Nucleus accumbens (tissue), 56 donors: ENCODE measurements around the gene NCKAP5.

ENCODE experiments used
- DNase-seq, 56 donors: peaks; one replicate each; lab custom pipeline; 2025; lab: John Stamatoyannopoulos, UW

NCKAP5 gene

GRCh38 chr2:132757676-132758075, 810.6 kb downstream of the NCKAP5 start:
- DNase-seq = no peak

- DNase-seq = no peak
Observed at GRCh38 chr2:132757002-132757589, 811.2 kb downstream of the NCKAP5 start.

DNA sequence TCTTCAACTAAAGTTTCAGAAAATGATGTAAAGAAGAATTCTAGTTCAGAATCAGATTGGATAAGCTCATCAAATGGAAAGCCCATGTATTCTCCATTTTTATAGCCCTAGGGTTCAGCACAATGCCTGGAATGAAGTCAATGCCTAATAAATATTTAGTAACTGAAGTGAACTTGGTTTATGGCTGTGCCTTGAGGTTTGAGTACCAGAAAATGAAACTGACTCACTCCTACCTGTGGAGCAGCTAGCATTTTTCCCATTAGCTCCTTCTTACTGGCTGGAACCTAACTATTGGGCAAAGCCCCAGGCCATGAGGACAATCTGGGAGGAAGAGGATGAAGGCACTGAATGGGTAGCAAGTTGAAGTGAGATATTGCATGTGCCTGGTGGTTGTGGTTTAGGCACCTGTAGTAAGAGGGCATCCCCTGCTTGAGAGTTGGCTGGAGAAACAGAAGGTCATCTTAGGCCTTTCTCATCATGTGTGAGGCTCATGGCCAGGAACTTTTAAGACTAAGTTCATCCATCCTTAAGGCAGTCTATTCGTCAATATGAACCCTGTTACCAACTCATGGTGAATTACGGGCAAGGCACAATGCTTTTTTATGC, 813.3 kb downstream of the NCKAP5 start:
- no peak for DNase-seq

DNA sequence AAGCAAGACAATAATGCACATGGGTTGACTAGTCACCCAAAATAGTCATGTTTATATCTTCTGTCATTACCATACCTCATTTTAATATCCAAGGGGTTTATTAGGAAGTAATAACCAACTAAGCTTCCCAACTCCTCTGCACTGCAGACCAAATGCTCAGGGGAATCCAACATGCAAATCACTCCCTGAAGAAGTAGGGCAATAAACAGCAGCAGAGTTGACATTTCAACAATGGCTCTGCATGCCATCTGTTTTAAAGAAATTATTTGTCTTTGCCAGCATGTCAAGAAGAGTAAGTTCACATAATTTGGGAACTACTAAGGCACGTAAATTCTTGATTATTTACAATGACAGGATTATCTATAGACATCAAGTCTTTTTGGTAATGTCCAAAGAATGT, 813.9 kb downstream of the NCKAP5 start:
- no peak for DNase-seq

DNA sequence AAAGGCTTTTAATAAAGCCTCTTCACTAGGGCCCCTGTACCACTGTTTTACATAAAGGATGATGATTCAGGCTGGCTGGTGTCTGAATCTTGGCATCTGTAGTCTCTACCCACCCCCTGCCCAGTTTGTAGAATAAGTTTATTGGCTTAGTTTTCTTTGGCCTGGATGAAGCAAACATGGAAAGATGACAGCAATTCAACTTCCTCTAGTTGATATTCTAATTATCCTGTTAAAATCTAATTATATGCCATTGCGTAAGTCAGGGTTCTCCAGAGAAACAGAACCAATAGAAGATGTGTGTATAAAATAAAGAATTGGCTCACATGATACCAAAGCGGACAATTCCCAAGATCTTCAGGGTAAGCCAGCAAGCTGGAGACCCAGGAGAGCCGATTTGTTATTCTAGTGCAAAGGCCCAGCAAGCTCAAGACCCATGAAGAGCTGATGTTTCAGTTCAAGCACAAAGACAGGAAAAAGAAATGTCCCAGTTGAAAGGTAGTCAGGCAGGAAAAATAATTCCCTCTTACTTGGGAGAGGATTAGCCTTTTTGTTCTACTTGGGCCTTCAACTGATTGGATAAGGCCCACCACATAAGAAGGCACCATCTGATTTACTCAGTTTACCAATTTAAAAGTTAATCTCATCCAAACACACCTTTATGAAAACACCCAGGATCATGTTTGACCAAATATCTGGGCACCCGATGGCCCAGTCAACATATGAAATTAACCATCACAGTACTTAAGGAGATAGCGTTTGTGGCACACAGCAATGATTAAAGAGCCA, 815.6 kb downstream of the NCKAP5 start:
- DNase-seq = peak in 1 of 56 donors; percentile 8

DNA sequence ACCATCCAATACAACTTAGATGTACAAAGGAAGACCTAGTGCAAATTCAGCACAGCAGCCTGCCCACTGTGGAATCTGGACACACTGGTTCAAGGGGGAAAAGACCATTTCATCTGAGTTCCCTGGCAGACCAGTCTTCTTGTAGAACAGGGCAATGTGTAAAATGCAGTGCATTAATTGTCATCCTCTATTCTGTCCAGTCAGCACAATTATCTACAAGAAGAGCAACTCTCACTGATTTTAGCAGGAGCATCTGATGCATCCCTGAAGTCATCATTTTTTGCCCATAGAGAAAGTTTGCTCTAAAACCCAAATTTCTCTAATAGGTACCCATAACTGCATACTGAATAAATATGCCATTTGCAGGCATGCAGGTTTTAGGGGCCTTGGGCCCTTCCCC, 816.4 kb downstream of the NCKAP5 start:
- DNase-seq = no peak

DNA sequence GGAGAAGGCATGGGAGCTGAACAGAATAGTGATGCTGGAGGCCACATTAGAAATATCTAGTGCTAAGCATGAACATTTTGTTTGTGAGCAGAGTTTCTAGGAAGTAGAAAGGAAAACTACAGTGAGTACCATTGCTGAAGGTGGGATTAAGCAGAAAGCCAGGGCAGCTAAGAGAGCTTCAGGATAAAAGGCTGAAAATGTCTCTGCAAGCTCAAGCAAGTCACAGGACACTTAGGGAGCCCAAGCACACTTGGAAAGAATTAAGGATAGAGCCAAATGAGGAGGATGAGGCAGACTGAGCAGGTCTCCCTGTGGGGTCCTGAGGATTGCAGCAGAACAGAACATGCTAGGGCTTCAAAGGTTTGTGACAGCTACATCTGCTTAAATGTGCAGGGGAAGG, 817.7 kb downstream of the NCKAP5 start:
- no peak for DNase-seq

DNA sequence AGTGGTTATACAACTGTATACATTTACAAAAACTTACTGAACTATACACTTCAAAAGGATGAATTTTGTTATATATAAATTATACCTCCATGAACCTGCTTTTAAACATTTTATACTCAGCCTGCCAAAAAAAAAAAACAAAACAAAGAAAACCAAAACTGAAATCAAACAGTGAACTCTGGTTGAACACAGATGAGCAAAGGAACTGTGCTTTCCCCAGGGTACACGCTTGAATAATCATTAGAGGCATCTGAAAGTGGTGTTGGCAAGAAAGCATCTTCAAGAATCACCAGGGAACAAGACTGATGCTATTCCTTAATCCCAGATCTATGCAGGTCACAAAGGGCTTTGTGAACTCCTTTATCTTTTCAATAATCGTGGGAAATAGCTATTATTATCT, 821.2 kb downstream of the NCKAP5 start:
- DNase-seq = no peak

- no peak for DNase-seq
Observed at GRCh38 chr2:132741754-132742153, 826.5 kb downstream of the NCKAP5 start.

GRCh38 chr2:132740081-132740720, 828.1 kb downstream of the NCKAP5 start:
- DNase-seq = no peak

DNA sequence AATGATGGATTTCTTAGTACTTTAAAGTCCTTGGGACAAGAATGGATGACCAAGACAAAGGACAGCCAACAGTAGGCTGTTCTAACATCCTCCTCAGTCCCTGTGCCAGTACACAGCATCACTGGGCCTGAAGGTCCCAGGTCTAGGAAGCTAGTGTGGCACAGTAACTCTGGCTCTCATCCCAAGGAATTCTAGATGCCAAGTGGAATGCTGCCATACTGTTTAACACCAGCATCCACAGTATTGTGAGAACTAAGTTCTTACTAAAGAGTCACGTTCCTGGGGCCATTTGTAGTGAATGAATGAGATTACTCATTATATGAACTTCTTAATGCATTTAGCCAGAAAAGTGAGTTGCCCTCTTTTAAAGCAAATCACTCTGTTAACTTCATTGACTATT, 830.0 kb downstream of the NCKAP5 start:
- no peak for DNase-seq

- DNase-seq = no peak
Observed at GRCh38 chr2:132736059-132736458, 832.2 kb downstream of the NCKAP5 start.

DNA sequence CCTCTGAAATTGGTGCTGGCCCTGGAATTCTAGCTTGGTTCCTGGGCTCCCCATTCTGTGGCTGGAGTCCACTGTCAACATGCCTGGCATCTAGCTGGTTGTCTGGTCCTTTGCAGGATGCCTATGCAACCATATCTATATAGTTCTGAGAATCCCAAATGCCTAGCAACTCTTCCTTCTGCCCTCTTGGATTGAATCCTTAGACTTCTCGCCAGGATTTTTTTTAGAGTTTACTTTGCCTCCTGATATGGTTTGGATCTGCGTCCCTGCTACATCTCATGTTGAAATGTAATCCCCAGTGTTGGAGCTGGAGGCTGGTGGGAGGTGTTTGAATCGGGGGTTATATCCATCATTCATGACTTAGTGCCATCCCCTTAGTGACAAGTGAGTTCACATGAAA, 833.3 kb downstream of the NCKAP5 start:
- no peak for DNase-seq

- DNase-seq = no peak
Observed at GRCh38 chr2:132733094-132733493, 835.2 kb downstream of the NCKAP5 start.

- no peak for DNase-seq
Observed at GRCh38 chr2:132732694-132733093, 835.6 kb downstream of the NCKAP5 start.

- DNase-seq = no peak
Observed at GRCh38 chr2:132731441-132731840, 836.8 kb downstream of the NCKAP5 start.

DNA sequence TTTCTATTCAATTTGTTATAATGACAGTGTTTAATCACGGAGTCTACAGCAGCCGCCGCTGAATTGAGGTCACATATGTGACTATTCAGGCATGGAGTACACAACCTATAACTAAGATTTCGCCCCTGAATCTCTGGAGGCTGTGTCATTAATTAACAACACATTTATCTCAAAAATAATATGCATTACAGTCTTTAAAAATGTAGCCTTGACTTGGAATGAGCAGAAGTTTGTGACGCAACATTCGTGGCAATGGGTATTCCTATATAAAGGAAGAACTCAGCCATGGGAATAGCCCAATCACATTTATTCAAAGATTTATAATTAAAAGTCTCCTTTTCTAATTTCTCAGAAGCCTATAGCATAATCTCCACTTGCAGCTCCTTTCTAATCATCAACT, 837.7 kb downstream of the NCKAP5 start:
- DNase-seq = no peak

DNA sequence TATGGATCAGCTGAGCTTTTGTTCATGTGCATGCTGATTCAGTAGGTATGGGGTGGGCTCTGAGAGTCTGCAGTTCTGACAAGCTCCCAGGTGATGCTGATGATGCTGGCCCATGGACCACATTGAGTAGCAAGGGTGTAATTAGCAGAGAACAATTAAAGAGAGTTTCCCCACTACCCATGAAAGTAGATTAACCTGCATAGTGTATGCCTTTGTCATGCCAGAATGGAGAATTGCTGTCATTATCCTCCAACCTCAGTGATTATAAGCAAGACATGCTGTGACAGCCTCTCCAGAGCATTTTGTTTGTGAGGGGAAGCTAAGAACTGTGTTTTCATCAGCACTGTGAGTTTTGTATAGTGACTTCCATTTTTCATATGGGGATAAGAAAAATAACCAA, 838.7 kb downstream of the NCKAP5 start:
- DNase-seq = no peak

DNA sequence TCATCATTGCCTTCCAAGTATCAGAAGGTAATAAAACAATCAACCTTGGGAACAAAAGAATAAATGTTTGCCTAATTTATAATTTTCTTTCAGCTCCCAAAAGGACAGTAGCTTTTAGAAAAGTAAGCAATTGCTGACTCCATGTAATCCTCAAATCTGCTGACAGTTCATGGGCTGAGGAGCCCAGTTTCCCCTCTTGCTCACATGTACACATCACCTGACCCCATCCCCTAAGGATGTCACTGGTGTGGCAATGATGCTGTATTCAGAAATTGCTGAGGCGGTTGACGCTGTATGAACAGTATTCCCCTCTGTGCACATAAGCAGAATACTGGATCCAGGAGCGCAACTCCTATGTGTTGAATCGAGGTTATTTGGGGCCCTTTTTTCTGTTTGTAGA, 842.1 kb downstream of the NCKAP5 start:
- DNase-seq = no peak

DNA sequence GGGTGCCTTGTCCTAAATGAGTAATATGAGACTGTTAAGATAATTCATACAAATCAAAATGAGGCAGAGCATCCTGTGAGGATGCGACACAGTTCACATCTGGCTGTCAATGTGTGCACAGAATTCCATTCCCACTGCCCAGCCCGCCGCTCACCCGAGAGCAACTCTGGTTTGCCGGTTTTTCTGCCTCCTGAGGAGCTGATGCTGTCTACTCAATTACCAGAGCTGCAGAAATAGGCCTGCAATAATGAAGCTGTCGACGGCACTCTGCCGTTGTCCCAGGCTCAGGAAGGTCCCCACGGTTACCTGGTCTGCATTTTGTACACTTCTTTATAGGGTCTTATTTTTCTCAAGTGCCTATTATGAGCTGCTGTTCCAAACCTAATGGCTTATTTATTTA, 842.5 kb downstream of the NCKAP5 start:
- DNase-seq = no peak

DNA sequence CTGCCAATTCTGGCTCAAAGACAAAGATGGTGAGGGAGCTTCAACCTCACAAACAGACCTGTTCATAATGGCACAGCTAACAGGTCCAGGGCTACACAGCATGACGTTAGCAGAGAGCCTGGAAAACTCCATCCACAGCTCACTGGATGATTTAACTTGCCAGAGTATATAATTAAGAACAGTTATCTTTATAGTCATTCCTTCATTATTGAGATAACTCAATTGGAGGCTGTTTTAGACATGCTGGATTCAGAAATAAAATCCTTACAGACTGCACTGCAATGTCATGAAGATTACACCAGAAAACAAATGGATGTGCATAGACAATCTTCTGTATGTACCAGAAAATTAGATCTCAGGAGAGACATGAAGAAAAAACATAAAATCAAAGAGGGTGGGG, 843.1 kb downstream of the NCKAP5 start:
- DNase-seq = no peak

- DNase-seq = no peak
Observed at GRCh38 chr2:132721938-132722337, 846.3 kb downstream of the NCKAP5 start.
